A673 (cell line): ENCODE data around the gene CCDC120. TPM values are rescaled to one million over a fixed set of nuclear protein-coding genes. Genes with fewer than 3 reads are reported as not detected.

Experiments
- BruUV-seq: library from RNA; stranded (reverse); fragments of 400-500 nt; replicated peaks from 2 replicates; lab custom pipeline; 2021; lab: Mats Ljungman, UMichigan
- CTCF ChIA-PET: fragments of 300-600 bp; sonication (Branson Sonifier 250); formaldehyde crosslinking; loops from one replicate; lab custom pipeline; 2022; ENCODE audit warnings: antibody characterized with exemption; lab: Charles Lee
- POLR2A ChIA-PET: fragments of 300-600 bp; sonication (Branson Sonifier 250); formaldehyde crosslinking; loops from one replicate; lab custom pipeline; 2022; ENCODE audit warnings: antibody characterized with exemption; ENCODE audit not compliant: low non-redundant PET; lab: Charles Lee
- DNase-seq: peaks from one replicate; pipeline ENCODE4 v3.0.0-alpha.2; 2015; ENCODE audit warnings: low spot score
- H3K27ac ChIP-seq: fragments of 200-600 bp; sonication (generic); 2 replicates; pipeline ENCODE4 v1.5.1; 2016; ENCODE audit warnings: mixed run types, low read depth, mild to moderate bottlenecking, mixed read lengths, antibody characterized with exemption, low read length; ENCODE audit not compliant: poor library complexity, severe bottlenecking
- H3K27me3 ChIP-seq: fragments of 200-600 bp; sonication (generic); replicated peaks from 2 replicates; pipeline ENCODE4 v1.6.1; 2017; ENCODE audit warnings: mixed run types, low read depth, mild to moderate bottlenecking, mixed read lengths, antibody characterized with exemption, low read length; ENCODE audit not compliant: insufficient read depth, poor library complexity
- H3K36me3 ChIP-seq: fragments of 200-600 bp; sonication (generic); 2 replicates; pipeline ENCODE4 v1.6.1; 2016; ENCODE audit warnings: mixed run types, mild to moderate bottlenecking, mixed read lengths, antibody characterized with exemption, low read length; ENCODE audit not compliant: insufficient read depth, poor library complexity, severe bottlenecking
- H3K4me1 ChIP-seq: fragments of 200-600 bp; sonication (generic); 2 replicates; pipeline ENCODE4 v1.6.1; 2017; ENCODE audit warnings: mixed run types, mild to moderate bottlenecking, mixed read lengths, antibody characterized with exemption, low read length; ENCODE audit not compliant: insufficient read depth, poor library complexity, severe bottlenecking
- H3K4me3 ChIP-seq: fragments of 200-600 bp; sonication (generic); 2 replicates; pipeline ENCODE4 v1.5.1; 2016; ENCODE audit warnings: low read depth, mixed run types, mild to moderate bottlenecking, mixed read lengths, low read length; ENCODE audit not compliant: poor library complexity, severe bottlenecking
- H3K9me3 ChIP-seq: fragments of 200-600 bp; sonication (generic); 2 replicates; pipeline ENCODE4 v1.6.1; 2016; ENCODE audit warnings: mixed run types, low read depth, mild to moderate bottlenecking, mixed read lengths, antibody characterized with exemption, low read length; ENCODE audit not compliant: poor library complexity, severe bottlenecking
- EZH2 ChIP-seq: fragments of 200-600 bp; sonication (generic); IDR thresholded peaks from 2 replicates; pipeline ENCODE4 v1.6.1; 2017; ENCODE audit warnings: borderline replicate concordance, low read depth, mild to moderate bottlenecking, mixed read lengths, antibody characterized with exemption, low read length; ENCODE audit not compliant: poor library complexity, severe bottlenecking
- intact Hi-C: fragments of 100-400 bp; cut with micrococcal nuclease; formaldehyde crosslinking; loops from one replicate; pipeline ENCODE4 v1.10.0; 2022; ENCODE audit not compliant: unreplicated experiment
- total RNA-seq: library from RNA; stranded (reverse); gene quantifications from 2 replicates; pipeline ENCODE4 v1.2.3, GENCODE V29; 2021
- TF ChIP-seq, protein P1 (sequence below): fragments of 300-800, 200-600 bp; sonication (generic); conservative IDR thresholded peaks from 2 replicates; pipeline ENCODE4 v1.5.1; 2017; ENCODE audit warnings: low read depth, mild to moderate bottlenecking, antibody characterized with exemption, low read length, moderate library complexity, mixed read lengths

CCDC120 gene
- total RNA-seq, 1 experiment from 2014 or later = 13.0 TPM

DNA sequence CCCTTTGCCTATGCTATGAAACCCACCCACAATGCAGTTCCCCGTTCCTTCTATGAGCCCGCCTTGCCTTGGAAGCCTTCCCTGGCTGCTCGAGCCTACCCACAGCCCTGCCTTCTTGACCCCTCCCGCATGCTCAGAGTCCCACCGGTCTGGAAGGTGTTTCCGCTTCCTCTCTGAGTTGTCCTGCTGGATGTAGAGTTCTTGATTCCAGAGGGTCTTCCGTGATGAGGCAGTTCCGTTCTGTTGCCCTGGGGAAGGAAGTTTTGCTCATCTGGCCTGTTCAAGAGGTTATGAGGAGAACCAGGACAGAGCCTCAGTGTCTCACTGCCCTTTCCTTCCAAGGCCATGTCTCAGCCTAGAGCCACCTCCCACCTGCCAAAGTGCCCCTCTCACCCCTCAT is 57.3 kb downstream of the CCDC120 start:
- Histone ChIP-seq H3K27ac (no peak overlapping the region), H3K4me3 (no peak overlapping the region), H3K9me3 (no peaks in the 10 kb centered on the region), H3K36me3 (peaks cover 9% of the 10 kb centered on the region), H3K4me1 (no peaks in the 10 kb centered on the region), H3K27me3 (no peaks in the 10 kb centered on the region)
- ChIA-PET POLR2A (no interaction called here), CTCF (no interaction called here)
- BruUV-seq = no TSS peak
- intact Hi-C loops = no loop called here
- no peak for DNase-seq
- TF ChIP-seq EZH2 = no peak
- TF ChIP-seq, protein P1, sequence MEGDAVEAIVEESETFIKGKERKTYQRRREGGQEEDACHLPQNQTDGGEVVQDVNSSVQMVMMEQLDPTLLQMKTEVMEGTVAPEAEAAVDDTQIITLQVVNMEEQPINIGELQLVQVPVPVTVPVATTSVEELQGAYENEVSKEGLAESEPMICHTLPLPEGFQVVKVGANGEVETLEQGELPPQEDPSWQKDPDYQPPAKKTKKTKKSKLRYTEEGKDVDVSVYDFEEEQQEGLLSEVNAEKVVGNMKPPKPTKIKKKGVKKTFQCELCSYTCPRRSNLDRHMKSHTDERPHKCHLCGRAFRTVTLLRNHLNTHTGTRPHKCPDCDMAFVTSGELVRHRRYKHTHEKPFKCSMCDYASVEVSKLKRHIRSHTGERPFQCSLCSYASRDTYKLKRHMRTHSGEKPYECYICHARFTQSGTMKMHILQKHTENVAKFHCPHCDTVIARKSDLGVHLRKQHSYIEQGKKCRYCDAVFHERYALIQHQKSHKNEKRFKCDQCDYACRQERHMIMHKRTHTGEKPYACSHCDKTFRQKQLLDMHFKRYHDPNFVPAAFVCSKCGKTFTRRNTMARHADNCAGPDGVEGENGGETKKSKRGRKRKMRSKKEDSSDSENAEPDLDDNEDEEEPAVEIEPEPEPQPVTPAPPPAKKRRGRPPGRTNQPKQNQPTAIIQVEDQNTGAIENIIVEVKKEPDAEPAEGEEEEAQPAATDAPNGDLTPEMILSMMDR = no peak

DNA sequence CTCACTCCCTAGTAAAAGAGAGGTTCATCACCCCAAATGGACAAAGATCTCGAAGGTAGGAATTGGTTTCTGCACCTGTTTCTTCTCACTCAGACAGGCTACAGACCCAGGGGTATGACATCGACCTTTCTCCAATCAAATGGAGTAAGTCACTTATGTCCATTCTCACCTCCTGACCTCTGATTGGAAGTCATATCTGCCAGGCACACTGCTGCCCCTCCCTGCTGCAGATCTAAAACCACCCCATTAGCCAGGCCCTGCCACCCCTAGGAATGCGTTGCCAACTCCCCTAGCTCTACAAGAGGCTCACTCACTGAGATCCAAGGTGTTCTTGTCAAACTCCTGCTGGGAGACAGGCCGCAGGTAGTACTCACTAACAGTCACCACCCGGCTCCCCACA is 57.9 kb downstream of the CCDC120 start:
- no peaks in the 10 kb centered on the region for H3K4me1 ChIP-seq
- H3K27me3 ChIP-seq = no peaks in the 10 kb centered on the region
- H3K9me3 ChIP-seq = no peaks in the 10 kb centered on the region
- CTCF ChIA-PET = no interaction called here
- intact Hi-C loops = no loop called here
- H3K4me3 ChIP-seq = no peak overlapping the region
- H3K27ac ChIP-seq = no peak overlapping the region
- POLR2A ChIA-PET = no interaction called here
- peaks cover 9% of the 10 kb centered on the region for H3K36me3 ChIP-seq
- TF ChIP-seq EZH2 = no peak
- TF ChIP-seq, protein P1 = no peak
- BruUV-seq = no TSS peak
- DNase-seq = no peak

DNA sequence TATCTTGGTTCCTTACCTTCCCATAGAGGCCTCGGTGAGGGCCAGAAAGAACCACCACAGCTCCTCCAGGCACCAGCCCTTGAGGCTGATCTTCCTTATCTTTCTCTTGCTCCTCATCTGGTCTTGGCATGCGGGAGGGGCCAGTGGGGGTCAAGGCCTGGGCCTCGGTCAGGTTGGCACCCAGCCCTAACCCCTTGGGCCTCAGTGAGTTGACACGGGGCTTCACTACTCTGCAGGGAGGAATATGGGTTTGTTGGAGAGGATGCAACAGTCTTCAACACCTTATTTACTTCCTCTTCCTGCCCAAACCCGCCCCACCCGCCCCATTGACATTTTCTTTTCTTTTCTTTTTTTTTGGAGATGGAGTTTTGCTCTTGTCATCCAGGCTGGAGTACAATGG is 58.8 kb downstream of the CCDC120 start:
- Histone ChIP-seq H3K9me3 (no peaks in the 10 kb centered on the region), H3K27ac (no peak overlapping the region), H3K4me1 (no peaks in the 10 kb centered on the region), H3K27me3 (no peaks in the 10 kb centered on the region), H3K4me3 (no peak overlapping the region), H3K36me3 (peaks cover 9% of the 10 kb centered on the region)
- no peak for TF ChIP-seq EZH2
- TF ChIP-seq, protein P1 = no peak
- intact Hi-C loops = no loop called here
- ChIA-PET POLR2A (no interaction called here), CTCF (no interaction called here)
- DNase-seq = no peak
- BruUV-seq = no TSS peak

Other genes starting within 250 kb of the CCDC120 start
- not detected in 2 replicates for gene ERAS, start 232.5 kb upstream of the CCDC120 start, total RNA-seq
- 16.9 and 17.6 TPM in 2 replicates for gene PCSK1N, start 223.4 kb upstream of the CCDC120 start, total RNA-seq
- gene TIMM17B, start 161.2 kb upstream of the CCDC120 start, total RNA-seq = 60.8 and 72.4 TPM in 2 replicates
- gene PQBP1, start 161.1 kb upstream of the CCDC120 start, total RNA-seq = 113 and 133 TPM in 2 replicates
- gene SLC35A2, start 147.4 kb upstream of the CCDC120 start, total RNA-seq = 21.7 and 30.4 TPM in 2 replicates
- gene PIM2, start 140.0 kb upstream of the CCDC120 start, total RNA-seq = 14.9 and 19.9 TPM in 2 replicates
- gene OTUD5, start 101.4 kb upstream of the CCDC120 start, total RNA-seq = 58.0 and 67.5 TPM in 2 replicates
- gene KCND1, start 87.2 kb upstream of the CCDC120 start, total RNA-seq = 3.6 and 4.3 TPM in 2 replicates
- 64.0 and 65.6 TPM in 2 replicates for gene GRIPAP1, start 56.7 kb upstream of the CCDC120 start, total RNA-seq
- gene TFE3, start 15.6 kb upstream of the CCDC120 start, total RNA-seq = 49.5 and 56.8 TPM in 2 replicates
- 21.3 and 24.3 TPM in 2 replicates for gene PRAF2, start 15.0 kb downstream of the CCDC120 start, total RNA-seq
- 31.8 and 40.5 TPM in 2 replicates for gene WDR45, start 20.9 kb downstream of the CCDC120 start, total RNA-seq
- 24.9 and 29.1 TPM in 2 replicates for gene GPKOW, start 64.7 kb downstream of the CCDC120 start, total RNA-seq
- gene MAGIX, start 103.8 kb downstream of the CCDC120 start, total RNA-seq = 1.1 and 1.5 TPM in 2 replicates
- gene PLP2, start 112.9 kb downstream of the CCDC120 start, total RNA-seq = 70.0 and 87.5 TPM in 2 replicates
- 4.8 and 6.7 TPM in 2 replicates for gene PRICKLE3, start 127.4 kb downstream of the CCDC120 start, total RNA-seq
- gene SYP, start 141.2 kb downstream of the CCDC120 start, total RNA-seq = 14.6 and 16.3 TPM in 2 replicates
- gene CACNA1F, start 174.3 kb downstream of the CCDC120 start, total RNA-seq = not detected in 2 replicates
- 18.9 and 20.5 TPM in 2 replicates for gene CCDC22, start 176.5 kb downstream of the CCDC120 start, total RNA-seq
- gene FOXP3, start 205.7 kb downstream of the CCDC120 start, total RNA-seq = 0.20 TPM in 1 of 2 replicates, not detected in the other
- 11.4 and 12.3 TPM in 2 replicates for gene PPP1R3F, start 210.8 kb downstream of the CCDC120 start, total RNA-seq
- gene GAGE10, start 244.6 kb downstream of the CCDC120 start, total RNA-seq = not detected in 2 replicates